GM12878 (cell line): Measurements from ENCODE around the gene OR2F2.

Source experiments
- CHD2 ChIP-seq: IDR thresholded peaks from 2 replicates; pipeline ENCODE4 v1.6.1; 2011; ENCODE audit warnings: low read depth, low read length, improper control_type of control experiment, borderline replicate concordance
- EZH2 ChIP-seq: IDR thresholded peaks from 2 replicates; pipeline ENCODE4 v1.6.1; 2012; ENCODE audit warnings: low read depth, mild to moderate bottlenecking, control low read depth, inconsistent platforms, low read length, borderline replicate concordance; ENCODE audit not compliant: control insufficient read depth
- TF ChIP-seq, protein P1 (sequence below): IDR thresholded peaks from 2 replicates; pipeline ENCODE4 v1.6.1; 2011; ENCODE audit warnings: mild to moderate bottlenecking, low read depth, low read length, moderate library complexity; ENCODE audit not compliant: insufficient replicate concordance

DNA sequence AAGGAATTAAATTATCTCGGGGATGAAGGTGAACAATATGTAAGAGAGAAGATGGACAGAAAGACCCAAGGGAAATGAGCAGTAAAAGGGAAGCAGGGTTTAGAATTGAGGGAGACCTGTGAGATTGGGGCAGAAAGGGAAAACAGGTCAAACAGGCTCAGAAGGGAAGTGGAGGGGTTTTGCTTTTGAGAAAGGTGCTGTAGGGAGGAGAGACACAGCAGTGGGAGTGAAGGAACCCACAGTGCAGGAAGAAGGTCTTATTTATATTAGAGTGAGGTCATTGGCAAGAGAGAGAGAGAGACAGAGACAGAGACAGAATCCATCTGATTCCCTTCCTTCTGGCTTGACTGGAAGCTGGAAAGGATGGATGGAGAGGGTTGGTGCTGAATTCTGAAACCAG lies 29.5 kb upstream of the OR2F2 start:
- TF ChIP-seq, protein P1, sequence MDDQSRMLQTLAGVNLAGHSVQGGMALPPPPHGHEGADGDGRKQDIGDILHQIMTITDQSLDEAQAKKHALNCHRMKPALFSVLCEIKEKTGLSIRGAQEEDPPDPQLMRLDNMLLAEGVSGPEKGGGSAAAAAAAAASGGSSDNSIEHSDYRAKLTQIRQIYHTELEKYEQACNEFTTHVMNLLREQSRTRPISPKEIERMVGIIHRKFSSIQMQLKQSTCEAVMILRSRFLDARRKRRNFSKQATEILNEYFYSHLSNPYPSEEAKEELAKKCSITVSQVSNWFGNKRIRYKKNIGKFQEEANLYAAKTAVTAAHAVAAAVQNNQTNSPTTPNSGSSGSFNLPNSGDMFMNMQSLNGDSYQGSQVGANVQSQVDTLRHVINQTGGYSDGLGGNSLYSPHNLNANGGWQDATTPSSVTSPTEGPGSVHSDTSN: no peak
- TF ChIP-seq CHD2 (no peak), EZH2 (no peak)
